Measurements from ENCODE around the gene NCAM1.

Gene NCAM1

DNA sequence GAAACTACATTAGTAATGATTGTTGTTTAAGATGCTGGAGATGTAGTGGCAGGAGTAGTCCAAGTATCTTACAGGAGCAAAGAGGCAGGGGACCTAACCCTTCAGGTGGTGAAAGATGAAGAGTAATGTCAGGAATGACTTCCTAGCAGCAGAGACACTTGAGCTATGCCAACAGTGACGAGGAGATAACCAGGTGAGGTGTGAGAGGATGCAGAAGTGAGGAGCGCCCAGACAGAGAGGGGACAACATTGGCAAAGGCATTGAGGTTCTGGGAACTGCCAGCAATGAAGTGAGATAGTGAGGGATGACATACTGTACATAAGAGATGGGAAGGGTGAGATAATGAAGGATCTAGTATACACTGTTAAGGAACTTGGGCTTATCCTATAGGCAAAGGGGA, 95.8 kb downstream of the NCAM1 start:
- TF ChIP-seq CTCF (IDR thresholded peaks at IDR 0.05), result no peak

GRCh38 chr11:113059548-113059947, 98.3 kb downstream of the NCAM1 start:
- TF ChIP-seq CTCF (IDR thresholded peaks at IDR 0.05), result no peak

DNA sequence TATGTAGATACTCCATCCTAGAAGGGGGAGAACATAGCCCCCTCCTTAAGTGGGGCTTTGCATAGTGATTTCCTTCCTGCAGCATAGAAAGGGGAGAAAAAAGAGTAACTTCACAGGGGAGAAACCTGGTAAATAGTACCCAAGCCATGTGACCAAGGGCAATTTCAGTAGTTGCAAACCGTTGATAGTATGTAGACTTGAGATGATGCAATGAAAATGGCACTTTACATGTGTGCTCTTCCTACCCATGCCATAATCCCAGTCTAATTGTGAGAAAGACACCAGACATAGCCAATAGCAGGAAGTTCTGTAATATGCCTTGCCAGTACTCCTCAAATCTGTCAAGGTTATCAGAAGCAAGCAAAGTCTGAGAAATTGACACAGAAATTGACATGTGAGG, 104.1 kb downstream of the NCAM1 start:
- TF ChIP-seq CTCF (IDR thresholded peaks at IDR 0.05), result no peak

GRCh38 chr11:113072237-113072858, 111.1 kb downstream of the NCAM1 start:
- no peak for TF ChIP-seq CTCF (IDR thresholded peaks at IDR 0.05)

- TF ChIP-seq CTCF (IDR thresholded peaks at IDR 0.05), result no peak
Observed at GRCh38 chr11:113073290-113073953, 112.2 kb downstream of the NCAM1 start.

DNA sequence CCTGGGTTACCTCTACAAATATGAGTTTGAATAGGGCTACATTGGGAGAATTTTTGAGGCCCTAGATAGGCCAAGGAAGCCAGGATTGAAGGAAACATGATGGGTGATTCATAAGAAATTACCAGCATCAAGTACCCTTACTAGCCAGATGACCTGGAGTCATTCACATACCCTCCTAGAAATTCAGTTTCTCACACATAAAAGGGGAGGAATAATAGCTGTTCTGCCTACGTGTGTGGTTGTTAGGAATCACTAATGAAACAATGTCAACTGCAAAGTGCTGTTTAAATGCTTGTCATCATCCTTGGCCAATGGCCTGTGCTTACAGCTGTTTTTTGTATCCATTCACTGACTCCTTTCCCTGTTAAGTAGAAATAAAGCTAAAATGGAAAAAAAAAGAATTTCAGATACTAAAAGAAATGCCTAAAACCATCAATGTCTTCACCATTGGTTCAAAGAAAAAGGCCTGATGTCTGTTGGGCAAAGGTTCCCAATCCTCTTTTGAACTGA, 114.4 kb downstream of the NCAM1 start:
- no peak for TF ChIP-seq CTCF (IDR thresholded peaks at IDR 0.05)

- no peak for TF ChIP-seq CTCF (IDR thresholded peaks at IDR 0.05)
Observed at GRCh38 chr11:113077379-113077778, 116.2 kb downstream of the NCAM1 start.
